ENCODE data around the gene SMYD3. TPM values are rescaled to one million over a fixed set of nuclear protein-coding genes. Genes with fewer than 3 reads are reported as not detected.
"Not testable (repeated sequence)": the region's sequence is repeated elsewhere in the genome, so short reads cannot be mapped to it uniquely, and the experiment has no call there.

SMYD3 gene
- polyA plus RNA-seq, 1 donor: 7.1 TPM

- DNase-seq: no peak
Observed at GRCh38 chr1:245751726-245752470, 755.2 kb downstream of the SMYD3 start.

GRCh38 chr1:245751116-245751515, 756.0 kb downstream of the SMYD3 start:
- no peak for DNase-seq

GRCh38 chr1:245750261-245750660, 756.8 kb downstream of the SMYD3 start:
- no peak for DNase-seq

GRCh38 chr1:245749053-245749452, 758.0 kb downstream of the SMYD3 start:
- no peak for DNase-seq

GRCh38 chr1:245748646-245749045, 758.4 kb downstream of the SMYD3 start:
- no peak for DNase-seq

- no peak for DNase-seq
Observed at GRCh38 chr1:245748240-245748639, 758.8 kb downstream of the SMYD3 start.

- no peak for DNase-seq
Observed at GRCh38 chr1:245742896-245743295, 764.2 kb downstream of the SMYD3 start.

GRCh38 chr1:245740336-245740735, 766.7 kb downstream of the SMYD3 start:
- DNase-seq: not testable (repeated sequence)

GRCh38 chr1:245730801-245731200, 776.3 kb downstream of the SMYD3 start:
- DNase-seq: no peak

GRCh38 chr1:245728035-245728434, 779.0 kb downstream of the SMYD3 start:
- not testable (repeated sequence) for DNase-seq

- no peak for DNase-seq
Observed at GRCh38 chr1:245721488-245721887, 785.6 kb downstream of the SMYD3 start.

GRCh38 chr1:245718951-245719350, 788.1 kb downstream of the SMYD3 start:
- no peak for DNase-seq

- no peak for DNase-seq
Observed at GRCh38 chr1:245718123-245718522, 789.0 kb downstream of the SMYD3 start.

- no peak for DNase-seq
Observed at GRCh38 chr1:245717611-245718010, 789.5 kb downstream of the SMYD3 start.

GRCh38 chr1:245716561-245716960, 790.5 kb downstream of the SMYD3 start:
- no peak for DNase-seq

- no peak for DNase-seq
Observed at GRCh38 chr1:245715970-245716369, 791.1 kb downstream of the SMYD3 start.

GRCh38 chr1:245715291-245715701, 791.8 kb downstream of the SMYD3 start:
- no peak for DNase-seq

- not testable (repeated sequence) for DNase-seq
Observed at GRCh38 chr1:245714027-245714426, 793.1 kb downstream of the SMYD3 start.

GRCh38 chr1:245710961-245711903, 795.8 kb downstream of the SMYD3 start:
- DNase-seq: no peak

- DNase-seq: no peak
Observed at GRCh38 chr1:245707941-245708340, 799.1 kb downstream of the SMYD3 start.

- no peak for DNase-seq
Observed at GRCh38 chr1:245704765-245705164, 802.3 kb downstream of the SMYD3 start.

- no peak for DNase-seq
Observed at GRCh38 chr1:245704341-245704740, 802.7 kb downstream of the SMYD3 start.

- no peak for DNase-seq
Observed at GRCh38 chr1:245702346-245702745, 804.7 kb downstream of the SMYD3 start.

GRCh38 chr1:245701631-245702030, 805.4 kb downstream of the SMYD3 start:
- no peak for DNase-seq

All from hindlimb muscle (tissue), 1 donor.